Measurements from ENCODE around the gene CORO1C. TPM values are rescaled to one million over a fixed set of nuclear protein-coding genes. Genes with fewer than 3 reads are reported as not detected.
"Not testable (repeated sequence)": the region's sequence is repeated elsewhere in the genome, so short reads cannot be mapped to it uniquely, and the experiment has no call there.

Gene CORO1C
- polyA plus RNA-seq, 2 donors: 23.6 to 40.2 TPM

DNA sequence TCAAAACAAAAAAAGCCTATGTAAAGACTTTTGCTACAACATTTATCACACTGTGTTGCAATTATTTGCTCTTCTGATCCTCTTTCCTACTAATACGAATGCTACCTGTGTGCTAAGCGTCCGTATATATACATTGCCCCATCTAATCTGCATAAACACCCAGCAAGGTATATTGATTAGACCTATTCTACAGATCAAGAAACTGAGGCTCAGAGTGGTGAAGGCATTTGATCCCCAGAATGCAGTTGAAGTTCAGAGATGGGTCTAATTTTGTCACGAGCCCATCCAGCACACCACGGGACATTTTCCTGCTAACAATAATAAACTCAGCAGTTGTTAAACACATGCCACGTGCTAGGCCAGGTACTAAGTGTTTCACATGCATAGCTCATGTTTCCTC, 25.1 kb upstream of the CORO1C start:
- Histone ChIP-seq H3K27me3 (ENCODE audit: control insufficient read depth in 1 of 2, insufficient read depth in 2 of 2, low read length in 2 of 2) (no peaks in the 10 kb centered on the region), H3K4me1 (ENCODE audit: control insufficient read depth in 2 of 2, insufficient read depth in 2 of 2, low read length in 1 of 2) (no peaks in the 10 kb centered on the region), H3K36me3 (ENCODE audit: control insufficient read depth in 2 of 2, insufficient read depth in 2 of 2, low read length in 1 of 2) (no peaks in the 10 kb centered on the region), H3K27ac (ENCODE audit: low read depth in 2 of 2, low read length in 1 of 2) (no peak overlapping the region), H3K4me3 (ENCODE audit: low read depth in 1 of 2, low read length in 2 of 2) (no peak overlapping the region), H3K9me3 (ENCODE audit: control insufficient read depth in 2 of 2, insufficient read depth in 1 of 2, low read depth in 1 of 2, low read length in 1 of 2) (no peaks in the 10 kb centered on the region)
- 85 to 93% methylated on average over 6 of the region's 6 CpGs for WGBS, 2 donors

DNA sequence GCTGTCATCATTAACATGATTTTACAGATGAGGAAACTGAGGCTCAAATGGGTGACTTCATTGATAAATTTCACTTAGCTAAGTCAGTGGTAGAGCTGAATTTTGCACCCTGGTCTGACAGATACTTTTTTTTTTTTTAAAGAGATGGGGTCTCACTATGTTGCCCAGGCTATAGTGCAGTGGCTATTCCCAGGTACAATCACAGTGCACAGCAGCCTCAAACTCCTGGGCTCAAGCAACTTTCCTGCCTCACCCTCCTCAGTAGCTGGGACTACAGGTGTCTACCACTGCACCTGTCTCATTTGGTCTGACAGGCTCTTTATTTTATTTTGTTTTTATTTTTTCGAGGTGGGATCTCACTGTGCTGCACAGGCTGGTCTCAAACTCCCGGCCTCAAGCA, 24.2 kb upstream of the CORO1C start:
- H3K27me3 ChIP-seq (ENCODE audit: control insufficient read depth in 1 of 2, insufficient read depth in 2 of 2, low read length in 2 of 2): no peaks in the 10 kb centered on the region
- WGBS, 2 donors: 93 to 98% methylated on average over 2 of the region's 2 CpGs
- H3K36me3 ChIP-seq (ENCODE audit: control insufficient read depth in 2 of 2, insufficient read depth in 2 of 2, low read length in 1 of 2): no peaks in the 10 kb centered on the region
- H3K4me1 ChIP-seq (ENCODE audit: control insufficient read depth in 2 of 2, insufficient read depth in 2 of 2, low read length in 1 of 2): no peaks in the 10 kb centered on the region
- H3K4me3 ChIP-seq (ENCODE audit: low read depth in 1 of 2, low read length in 2 of 2): no peak overlapping the region
- H3K9me3 ChIP-seq (ENCODE audit: control insufficient read depth in 2 of 2, insufficient read depth in 1 of 2, low read depth in 1 of 2, low read length in 1 of 2): no peaks in the 10 kb centered on the region
- H3K27ac ChIP-seq (ENCODE audit: low read depth in 2 of 2, low read length in 1 of 2): no peak overlapping the region

DNA sequence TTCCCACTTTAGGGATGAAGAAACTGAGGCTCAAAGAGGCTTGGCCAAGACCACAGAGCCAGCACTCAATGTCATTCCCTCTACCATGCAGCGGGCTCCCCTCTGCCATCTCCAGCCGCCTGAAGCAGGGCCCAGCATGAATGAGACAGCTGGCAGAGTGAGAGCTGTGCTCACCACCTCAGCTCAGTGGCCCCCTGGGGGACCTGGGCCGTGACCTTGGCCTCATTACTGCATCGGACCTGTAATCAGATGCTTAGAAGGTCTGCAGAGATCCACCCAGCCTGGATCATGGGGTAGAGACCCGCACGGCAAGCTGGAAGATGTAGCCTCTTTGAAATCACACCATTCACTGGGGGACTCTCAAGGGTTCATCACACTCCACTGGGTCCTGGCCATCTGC, 22.7 kb upstream of the CORO1C start:
- 87 to 88% methylated on average over 6 of the region's 6 CpGs for WGBS, 2 donors
- no peak overlapping the region for H3K27ac ChIP-seq (ENCODE audit: low read depth in 2 of 2, low read length in 1 of 2)
- no peaks in the 10 kb centered on the region for H3K36me3 ChIP-seq (ENCODE audit: control insufficient read depth in 2 of 2, insufficient read depth in 2 of 2, low read length in 1 of 2)
- H3K4me3 ChIP-seq (ENCODE audit: low read depth in 1 of 2, low read length in 2 of 2): no peak overlapping the region
- no peaks in the 10 kb centered on the region for H3K9me3 ChIP-seq (ENCODE audit: control insufficient read depth in 2 of 2, insufficient read depth in 1 of 2, low read depth in 1 of 2, low read length in 1 of 2)
- no peaks in the 10 kb centered on the region for H3K27me3 ChIP-seq (ENCODE audit: control insufficient read depth in 1 of 2, insufficient read depth in 2 of 2, low read length in 2 of 2)
- no peaks in the 10 kb centered on the region for H3K4me1 ChIP-seq (ENCODE audit: control insufficient read depth in 2 of 2, insufficient read depth in 2 of 2, low read length in 1 of 2)

DNA sequence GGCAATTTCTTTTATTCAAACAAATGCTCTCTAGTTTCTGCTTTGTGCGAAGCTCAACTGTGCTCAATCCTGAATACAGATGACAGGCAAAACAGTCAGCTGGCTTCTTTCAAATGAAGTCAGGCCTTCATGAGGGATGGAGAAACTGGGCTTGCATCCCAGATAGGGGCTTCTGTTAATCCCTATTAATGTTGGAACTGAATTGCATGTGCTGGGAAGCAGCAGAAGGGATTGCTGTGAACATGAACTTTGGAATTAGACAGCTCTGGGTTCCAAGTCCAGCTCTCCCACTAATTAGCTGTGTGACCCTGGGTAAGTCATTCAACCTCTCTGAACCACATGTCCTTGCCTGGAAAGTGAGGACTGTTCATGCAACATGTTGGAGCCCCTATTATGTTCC, 21.1 kb upstream of the CORO1C start:
- no peaks in the 10 kb centered on the region for H3K27me3 ChIP-seq (ENCODE audit: control insufficient read depth in 1 of 2, insufficient read depth in 2 of 2, low read length in 2 of 2)
- 66 to 81% methylated on average over 1 of the region's 1 CpG for WGBS, 2 donors
- H3K36me3 ChIP-seq (ENCODE audit: control insufficient read depth in 2 of 2, insufficient read depth in 2 of 2, low read length in 1 of 2): no peaks in the 10 kb centered on the region
- H3K9me3 ChIP-seq (ENCODE audit: control insufficient read depth in 2 of 2, insufficient read depth in 1 of 2, low read depth in 1 of 2, low read length in 1 of 2): no peaks in the 10 kb centered on the region
- H3K4me3 ChIP-seq (ENCODE audit: low read depth in 1 of 2, low read length in 2 of 2): no peak overlapping the region
- H3K4me1 ChIP-seq (ENCODE audit: control insufficient read depth in 2 of 2, insufficient read depth in 2 of 2, low read length in 1 of 2): no peaks in the 10 kb centered on the region
- H3K27ac ChIP-seq (ENCODE audit: low read depth in 2 of 2, low read length in 1 of 2): no peak overlapping the region

DNA sequence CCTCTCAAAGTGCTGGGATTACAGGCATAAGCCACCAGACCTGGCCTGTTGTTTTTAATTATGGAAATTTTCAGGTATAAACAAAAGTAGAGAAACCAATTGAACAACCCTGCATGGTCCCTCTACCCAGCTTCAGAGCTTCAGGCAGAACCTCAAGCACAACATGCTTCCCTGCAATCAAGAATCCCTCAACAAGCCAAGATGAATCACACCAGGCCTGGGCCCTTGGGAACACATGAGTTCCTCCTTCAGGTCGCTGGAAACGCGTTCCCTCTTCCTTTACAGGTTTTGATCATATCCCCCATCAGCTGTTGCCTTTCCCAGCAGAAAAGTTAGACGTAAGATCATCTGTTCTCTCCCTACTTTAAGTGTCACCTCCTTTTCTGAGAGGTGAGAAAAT, 20.5 kb upstream of the CORO1C start:
- H3K36me3 ChIP-seq (ENCODE audit: control insufficient read depth in 2 of 2, insufficient read depth in 2 of 2, low read length in 1 of 2): no peaks in the 10 kb centered on the region
- no peak overlapping the region for H3K27ac ChIP-seq (ENCODE audit: low read depth in 2 of 2, low read length in 1 of 2)
- 52 to 56% methylated on average over 4 of the region's 4 CpGs for WGBS, 2 donors
- H3K4me3 ChIP-seq (ENCODE audit: low read depth in 1 of 2, low read length in 2 of 2): no peak overlapping the region
- H3K9me3 ChIP-seq (ENCODE audit: control insufficient read depth in 2 of 2, insufficient read depth in 1 of 2, low read depth in 1 of 2, low read length in 1 of 2): no peaks in the 10 kb centered on the region
- H3K27me3 ChIP-seq (ENCODE audit: control insufficient read depth in 1 of 2, insufficient read depth in 2 of 2, low read length in 2 of 2): no peaks in the 10 kb centered on the region
- H3K4me1 ChIP-seq (ENCODE audit: control insufficient read depth in 2 of 2, insufficient read depth in 2 of 2, low read length in 1 of 2): no peaks in the 10 kb centered on the region

DNA sequence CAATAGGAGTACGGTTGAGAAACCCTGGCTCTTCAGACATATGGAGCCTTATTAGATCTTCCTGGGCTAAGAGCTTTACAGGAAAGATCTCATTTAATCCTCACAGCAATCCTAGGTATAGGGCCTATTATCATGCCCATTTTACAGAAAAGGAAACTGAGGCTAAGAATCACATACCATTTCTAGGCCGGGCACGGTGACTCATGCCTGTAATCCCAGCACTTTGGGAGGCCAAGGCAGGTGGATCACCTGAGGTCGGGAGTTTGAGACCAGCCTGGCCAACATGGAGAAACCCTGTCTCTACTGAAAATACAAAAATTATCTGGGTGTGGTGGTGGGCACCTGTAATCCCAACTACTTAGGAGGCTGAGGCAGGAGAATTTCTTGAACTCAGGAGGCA, 19.7 kb upstream of the CORO1C start:
- WGBS, 2 donors: 69 to 70% methylated on average over 4 of the region's 4 CpGs
- not testable (repeated sequence) for H3K9me3 ChIP-seq (ENCODE audit: control insufficient read depth in 2 of 2, insufficient read depth in 1 of 2, low read depth in 1 of 2, low read length in 1 of 2)
- peak overlapping the region in 1 of 2 donors; percentile 8 for H3K27ac ChIP-seq (ENCODE audit: low read depth in 2 of 2, low read length in 1 of 2)

DNA sequence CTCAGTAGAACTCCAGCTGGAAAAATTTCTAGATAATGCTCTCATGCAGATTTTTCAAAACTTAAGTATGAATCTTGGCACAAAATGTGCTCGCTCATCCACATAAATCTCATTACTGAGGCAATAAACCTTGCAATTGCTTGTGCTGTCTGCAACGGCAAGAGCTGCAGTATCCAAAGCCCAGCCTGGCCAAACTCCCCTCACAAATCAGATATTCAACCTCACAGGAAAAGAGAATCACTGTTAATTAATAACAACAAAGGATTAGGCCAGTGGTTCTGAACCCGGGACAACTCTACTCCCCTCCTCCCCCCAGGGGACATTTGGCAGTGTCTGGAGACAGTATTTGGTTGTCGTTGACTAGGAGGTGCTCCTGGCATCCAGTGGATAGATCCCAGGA, 19.2 kb upstream of the CORO1C start:
- H3K36me3 ChIP-seq (ENCODE audit: control insufficient read depth in 2 of 2, insufficient read depth in 2 of 2, low read length in 1 of 2): no peaks in the 10 kb centered on the region
- no peaks in the 10 kb centered on the region for H3K27me3 ChIP-seq (ENCODE audit: control insufficient read depth in 1 of 2, insufficient read depth in 2 of 2, low read length in 2 of 2)
- no peaks in the 10 kb centered on the region for H3K4me1 ChIP-seq (ENCODE audit: control insufficient read depth in 2 of 2, insufficient read depth in 2 of 2, low read length in 1 of 2)
- no peak overlapping the region for H3K4me3 ChIP-seq (ENCODE audit: low read depth in 1 of 2, low read length in 2 of 2)
- no peaks in the 10 kb centered on the region for H3K9me3 ChIP-seq (ENCODE audit: control insufficient read depth in 2 of 2, insufficient read depth in 1 of 2, low read depth in 1 of 2, low read length in 1 of 2)
- 29 to 51% methylated on average over 4 of the region's 4 CpGs for WGBS, 2 donors
- peak overlapping the region in 1 of 2 donors; percentile 8 for H3K27ac ChIP-seq (ENCODE audit: low read depth in 2 of 2, low read length in 1 of 2)

More for the DNA sequence above, 19.7 kb upstream of the CORO1C start:
- H3K36me3 ChIP-seq (ENCODE audit: control insufficient read depth in 2 of 2, insufficient read depth in 2 of 2, low read length in 1 of 2); H3K27me3 ChIP-seq (ENCODE audit: control insufficient read depth in 1 of 2, insufficient read depth in 2 of 2, low read length in 2 of 2); H3K4me1 ChIP-seq (ENCODE audit: control insufficient read depth in 2 of 2, insufficient read depth in 2 of 2, low read length in 1 of 2); H3K4me3 ChIP-seq (ENCODE audit: low read depth in 1 of 2, low read length in 2 of 2): not testable (repeated sequence)

DNA sequence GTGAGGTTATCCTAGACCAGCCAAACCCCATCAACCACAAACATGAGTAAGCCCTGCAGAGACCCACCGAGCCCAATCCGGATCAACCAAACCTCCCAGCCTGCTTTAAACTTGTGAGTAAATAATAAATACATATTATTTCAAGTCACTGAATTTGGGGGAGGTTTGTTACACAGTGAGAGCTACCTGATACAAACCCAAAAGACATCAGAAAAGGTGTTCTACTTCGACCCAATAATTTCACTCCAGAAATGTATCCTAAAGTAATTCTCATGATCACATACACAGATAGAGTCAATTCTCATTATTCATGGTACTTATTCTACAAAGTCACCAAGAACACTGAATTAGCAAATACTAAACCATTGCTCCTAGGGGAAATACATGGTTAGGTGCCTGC, 16.2 kb upstream of the CORO1C start:
- H3K9me3 ChIP-seq (ENCODE audit: control insufficient read depth in 2 of 2, insufficient read depth in 1 of 2, low read depth in 1 of 2, low read length in 1 of 2): no peaks in the 10 kb centered on the region
- no peaks in the 10 kb centered on the region for H3K4me1 ChIP-seq (ENCODE audit: control insufficient read depth in 2 of 2, insufficient read depth in 2 of 2, low read length in 1 of 2)
- WGBS, 2 donors: 93 to 96% methylated on average over 3 of the region's 3 CpGs
- H3K36me3 ChIP-seq (ENCODE audit: control insufficient read depth in 2 of 2, insufficient read depth in 2 of 2, low read length in 1 of 2): no peaks in the 10 kb centered on the region
- H3K27ac ChIP-seq (ENCODE audit: low read depth in 2 of 2, low read length in 1 of 2): no peak overlapping the region
- no peak overlapping the region for H3K4me3 ChIP-seq (ENCODE audit: low read depth in 1 of 2, low read length in 2 of 2)
- no peaks in the 10 kb centered on the region for H3K27me3 ChIP-seq (ENCODE audit: control insufficient read depth in 1 of 2, insufficient read depth in 2 of 2, low read length in 2 of 2)

DNA sequence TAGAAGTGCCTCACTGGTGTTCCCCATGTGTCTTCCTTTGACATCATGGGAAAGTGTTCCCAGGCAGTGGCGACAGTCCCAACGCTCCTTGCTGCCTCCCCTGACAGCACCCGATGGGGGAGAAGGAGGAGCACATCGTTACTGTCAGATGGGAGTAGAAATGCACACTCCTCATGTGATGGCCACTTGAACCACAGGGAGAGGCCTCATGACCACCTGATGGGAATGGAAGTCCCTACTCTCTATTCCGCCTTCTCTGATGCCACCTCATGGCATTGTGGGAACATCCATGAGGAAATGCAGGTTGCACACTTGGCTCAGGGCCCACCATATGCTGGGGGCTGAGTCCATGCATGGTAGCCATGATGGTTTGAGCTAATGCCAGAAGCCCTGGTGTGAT, 14.3 kb upstream of the CORO1C start:
- 92 to 100% methylated on average over 5 of the region's 5 CpGs for WGBS, 2 donors
- H3K4me1 ChIP-seq (ENCODE audit: control insufficient read depth in 2 of 2, insufficient read depth in 2 of 2, low read length in 1 of 2): no peaks in the 10 kb centered on the region
- no peak overlapping the region for H3K4me3 ChIP-seq (ENCODE audit: low read depth in 1 of 2, low read length in 2 of 2)
- H3K36me3 ChIP-seq (ENCODE audit: control insufficient read depth in 2 of 2, insufficient read depth in 2 of 2, low read length in 1 of 2): no peaks in the 10 kb centered on the region
- no peaks in the 10 kb centered on the region for H3K9me3 ChIP-seq (ENCODE audit: control insufficient read depth in 2 of 2, insufficient read depth in 1 of 2, low read depth in 1 of 2, low read length in 1 of 2)
- no peak overlapping the region for H3K27ac ChIP-seq (ENCODE audit: low read depth in 2 of 2, low read length in 1 of 2)
- no peaks in the 10 kb centered on the region for H3K27me3 ChIP-seq (ENCODE audit: control insufficient read depth in 1 of 2, insufficient read depth in 2 of 2, low read length in 2 of 2)

DNA sequence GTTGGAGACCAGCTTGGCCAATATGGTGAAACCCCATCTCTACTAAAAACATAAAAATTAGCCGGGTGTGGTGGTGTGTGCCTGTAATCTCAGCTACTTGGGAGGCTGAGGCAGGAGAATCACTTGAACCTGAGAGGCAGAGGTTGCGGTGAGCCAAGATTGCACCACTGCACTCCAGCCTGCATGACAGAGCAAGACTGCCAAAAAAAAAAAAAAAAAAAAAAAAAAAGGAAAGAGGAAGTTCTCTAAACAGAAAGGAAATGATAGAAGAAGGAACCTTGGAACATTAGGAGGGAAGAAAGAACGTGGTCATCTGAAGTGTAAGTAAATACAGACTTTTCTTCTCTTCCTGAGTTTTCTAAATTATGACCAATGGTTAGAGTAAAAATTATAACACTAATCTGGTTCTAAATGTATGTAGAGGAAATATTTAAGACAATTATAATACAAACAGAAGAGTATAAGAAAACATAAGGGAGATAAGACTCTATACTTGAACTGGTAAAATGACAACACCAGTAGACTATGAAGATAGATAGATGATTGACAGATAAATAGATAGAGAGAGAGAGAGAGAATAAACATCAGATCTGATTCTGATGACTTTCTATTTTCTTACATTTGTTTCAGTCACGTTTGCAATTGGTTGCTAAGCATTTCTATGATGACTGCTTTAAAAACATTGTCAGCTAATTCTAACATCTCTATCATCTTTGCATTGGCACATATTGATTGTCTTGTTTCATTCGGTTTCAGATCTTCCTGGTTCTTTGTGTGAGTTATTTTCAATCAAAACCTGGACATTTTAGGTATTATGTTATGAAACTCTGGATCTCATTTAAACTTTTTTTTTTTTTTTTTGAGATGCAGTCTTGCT, 12.9 kb upstream of the CORO1C start:
- no peak overlapping the region for H3K4me3 ChIP-seq (ENCODE audit: low read depth in 1 of 2, low read length in 2 of 2)
- no peaks in the 10 kb centered on the region for H3K27me3 ChIP-seq (ENCODE audit: control insufficient read depth in 1 of 2, insufficient read depth in 2 of 2, low read length in 2 of 2)
- H3K36me3 ChIP-seq (ENCODE audit: control insufficient read depth in 2 of 2, insufficient read depth in 2 of 2, low read length in 1 of 2): no peaks in the 10 kb centered on the region
- no peak overlapping the region for H3K27ac ChIP-seq (ENCODE audit: low read depth in 2 of 2, low read length in 1 of 2)
- H3K9me3 ChIP-seq (ENCODE audit: control insufficient read depth in 2 of 2, insufficient read depth in 1 of 2, low read depth in 1 of 2, low read length in 1 of 2): no peaks in the 10 kb centered on the region
- H3K4me1 ChIP-seq (ENCODE audit: control insufficient read depth in 2 of 2, insufficient read depth in 2 of 2, low read length in 1 of 2): no peaks in the 10 kb centered on the region
- 54 to 62% methylated on average over 5 of the region's 5 CpGs for WGBS, 2 donors

Measured in esophagus (tissue), 2 donors.